Upper lobe of left lung (tissue), 4 donors: ENCODE results near the gene BPGM.

Experiments
- EP300 ChIP-seq, 4 donors: sonication (generic); formaldehyde crosslinking; IDR thresholded peaks; one replicate each; pipeline ENCODE4 v1.5.1; 2017; ENCODE audit warnings: antibody characterized with exemption in 4 of 4, control low read depth in 2 of 4
- POLR2A ChIP-seq, 4 donors: fragments of 450-650 bp; IDR thresholded peaks; one replicate each; pipeline ENCODE4 v1.5.1; 2016 to 2017; ENCODE audit warnings: antibody characterized with exemption in 4 of 4, mild to moderate bottlenecking in 2 of 4
- POLR2AphosphoS5 ChIP-seq, 2 donors: sonication (generic); formaldehyde crosslinking; IDR thresholded peaks; one replicate each; pipeline ENCODE4 v1.5.1; 2017; ENCODE audit warnings: antibody characterized with exemption in 2 of 2
- TF ChIP-seq, protein P1 (sequence below), 6 experiments: fragments of 450-650 bp in 4 of 6; fragments of 200-600 bp in 2 of 6; sonication (generic) in 2 of 6; IDR thresholded peaks; one replicate each; pipeline ENCODE4 v1.5.1; 2016 to 2019; ENCODE audit warnings: antibody characterized with exemption in 6 of 6

- TF ChIP-seq, protein P1, sequence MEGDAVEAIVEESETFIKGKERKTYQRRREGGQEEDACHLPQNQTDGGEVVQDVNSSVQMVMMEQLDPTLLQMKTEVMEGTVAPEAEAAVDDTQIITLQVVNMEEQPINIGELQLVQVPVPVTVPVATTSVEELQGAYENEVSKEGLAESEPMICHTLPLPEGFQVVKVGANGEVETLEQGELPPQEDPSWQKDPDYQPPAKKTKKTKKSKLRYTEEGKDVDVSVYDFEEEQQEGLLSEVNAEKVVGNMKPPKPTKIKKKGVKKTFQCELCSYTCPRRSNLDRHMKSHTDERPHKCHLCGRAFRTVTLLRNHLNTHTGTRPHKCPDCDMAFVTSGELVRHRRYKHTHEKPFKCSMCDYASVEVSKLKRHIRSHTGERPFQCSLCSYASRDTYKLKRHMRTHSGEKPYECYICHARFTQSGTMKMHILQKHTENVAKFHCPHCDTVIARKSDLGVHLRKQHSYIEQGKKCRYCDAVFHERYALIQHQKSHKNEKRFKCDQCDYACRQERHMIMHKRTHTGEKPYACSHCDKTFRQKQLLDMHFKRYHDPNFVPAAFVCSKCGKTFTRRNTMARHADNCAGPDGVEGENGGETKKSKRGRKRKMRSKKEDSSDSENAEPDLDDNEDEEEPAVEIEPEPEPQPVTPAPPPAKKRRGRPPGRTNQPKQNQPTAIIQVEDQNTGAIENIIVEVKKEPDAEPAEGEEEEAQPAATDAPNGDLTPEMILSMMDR (IDR thresholded peaks at IDR 0.05), result no peak
- TF ChIP-seq POLR2AphosphoS5 (IDR thresholded peaks at IDR 0.05) (no peak), POLR2A (IDR thresholded peaks at IDR 0.05) (no peak), EP300 (IDR thresholded peaks at IDR 0.05) (no peak)
These were observed 63.8 kb downstream of the BPGM start for GRCh38 chr7:134710511-134710853.
